ENCODE data around the gene TNNT2.

DNA sequence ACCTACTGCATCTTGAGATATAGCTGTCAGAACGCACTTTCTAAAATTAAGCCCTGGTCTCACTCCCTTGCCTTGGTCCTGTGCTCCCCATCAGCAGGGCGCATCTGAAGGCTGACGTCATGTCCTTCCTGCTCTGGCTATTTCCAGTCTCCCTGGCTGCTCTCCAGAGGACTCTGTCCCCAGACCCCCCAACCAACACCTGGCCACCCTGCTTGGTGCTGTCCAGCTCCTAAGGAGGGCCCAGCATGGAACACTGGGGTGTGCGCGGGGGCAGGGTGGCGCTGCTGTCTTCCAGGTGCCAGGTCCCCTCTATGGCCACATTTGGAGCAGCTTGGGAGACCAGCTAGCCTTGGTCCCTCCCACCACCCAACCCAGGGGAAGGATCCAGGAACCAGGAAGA, 8.3 kb downstream of the TNNT2 start:
- TF ChIP-seq, protein P1, sequence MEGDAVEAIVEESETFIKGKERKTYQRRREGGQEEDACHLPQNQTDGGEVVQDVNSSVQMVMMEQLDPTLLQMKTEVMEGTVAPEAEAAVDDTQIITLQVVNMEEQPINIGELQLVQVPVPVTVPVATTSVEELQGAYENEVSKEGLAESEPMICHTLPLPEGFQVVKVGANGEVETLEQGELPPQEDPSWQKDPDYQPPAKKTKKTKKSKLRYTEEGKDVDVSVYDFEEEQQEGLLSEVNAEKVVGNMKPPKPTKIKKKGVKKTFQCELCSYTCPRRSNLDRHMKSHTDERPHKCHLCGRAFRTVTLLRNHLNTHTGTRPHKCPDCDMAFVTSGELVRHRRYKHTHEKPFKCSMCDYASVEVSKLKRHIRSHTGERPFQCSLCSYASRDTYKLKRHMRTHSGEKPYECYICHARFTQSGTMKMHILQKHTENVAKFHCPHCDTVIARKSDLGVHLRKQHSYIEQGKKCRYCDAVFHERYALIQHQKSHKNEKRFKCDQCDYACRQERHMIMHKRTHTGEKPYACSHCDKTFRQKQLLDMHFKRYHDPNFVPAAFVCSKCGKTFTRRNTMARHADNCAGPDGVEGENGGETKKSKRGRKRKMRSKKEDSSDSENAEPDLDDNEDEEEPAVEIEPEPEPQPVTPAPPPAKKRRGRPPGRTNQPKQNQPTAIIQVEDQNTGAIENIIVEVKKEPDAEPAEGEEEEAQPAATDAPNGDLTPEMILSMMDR (IDR thresholded peaks at IDR 0.05), result no peak
- TF ChIP-seq EP300 (IDR thresholded peaks at IDR 0.05), result no peak
- TF ChIP-seq POLR2A (IDR thresholded peaks at IDR 0.05), result no peak

All from tibial nerve (tissue), 4 donors.